H9 (cell line): ENCODE measurements around the gene FCER1G. TPM values are rescaled to one million over a fixed set of nuclear protein-coding genes. Genes with fewer than 3 reads are reported as not detected.

Experiments
- DNase-seq: peaks from one replicate; pipeline ENCODE4 v3.0.0-alpha.2; 2017
- H2AFZ ChIP-seq: one replicate; pipeline ENCODE4 v1.6.1; 2013; ENCODE audit warnings: mild to moderate bottlenecking, low read length, control low read depth, moderate library complexity
- H2AK5ac ChIP-seq: 2 replicates; pipeline ENCODE4 v1.6.1; 2013; ENCODE audit warnings: low read length, control low read depth, mixed read lengths; ENCODE audit not compliant: insufficient read length
- H2BK120ac ChIP-seq: one replicate; pipeline ENCODE4 v1.6.1; 2013; ENCODE audit warnings: low read depth, mild to moderate bottlenecking, low read length, control low read depth, inconsistent platforms; ENCODE audit not compliant: poor library complexity, severe bottlenecking
- H2BK12ac ChIP-seq: 2 replicates; pipeline ENCODE4 v1.6.1; 2013; ENCODE audit warnings: low read length, control low read depth, mixed read lengths, low read depth; ENCODE audit not compliant: insufficient read length
- H2BK15ac ChIP-seq: 2 replicates; pipeline ENCODE4 v1.6.1; 2013; ENCODE audit warnings: low read depth, low read length, control low read depth
- H2BK20ac ChIP-seq: one replicate; pipeline ENCODE4 v1.6.1; 2013; ENCODE audit warnings: low read depth, mild to moderate bottlenecking, low read length, control low read depth, inconsistent platforms; ENCODE audit not compliant: poor library complexity, severe bottlenecking
- H2BK5ac ChIP-seq: 2 replicates; pipeline ENCODE4 v1.6.1; 2013; ENCODE audit warnings: low read length, control low read depth, mixed read lengths; ENCODE audit not compliant: insufficient read length
- H3K14ac ChIP-seq: 2 replicates; pipeline ENCODE4 v1.6.1; 2013; ENCODE audit warnings: low read length, control low read depth; ENCODE audit not compliant: insufficient read depth
- H3K18ac ChIP-seq: 2 replicates; pipeline ENCODE4 v1.6.1; 2013; ENCODE audit warnings: low read depth, mild to moderate bottlenecking, mixed read lengths, low read length, control low read depth; ENCODE audit not compliant: insufficient read length
- H3K23ac ChIP-seq: 2 replicates; pipeline ENCODE4 v1.6.1; 2013; ENCODE audit warnings: low read length, control low read depth, mixed read lengths, low read depth; ENCODE audit not compliant: insufficient read length
- H3K23me2 ChIP-seq: 2 replicates; pipeline ENCODE4 v1.6.1; 2013; ENCODE audit warnings: low read depth, mild to moderate bottlenecking, mixed read lengths, low read length, control low read depth; ENCODE audit not compliant: insufficient read length, poor library complexity, severe bottlenecking
- H3K27ac ChIP-seq: 2 replicates; pipeline ENCODE4 v1.5.1; 2013; ENCODE audit warnings: low read length, control low read depth, mixed read lengths, low read depth; ENCODE audit not compliant: insufficient read length
- H3K27me3 ChIP-seq: 2 replicates; pipeline ENCODE4 v1.6.1; 2013; ENCODE audit warnings: low read length, control low read depth, inconsistent platforms; ENCODE audit not compliant: insufficient read depth
- H3K4ac ChIP-seq: 2 replicates; pipeline ENCODE4 v1.6.1; 2013; ENCODE audit warnings: low read depth, mild to moderate bottlenecking, control low read depth, inconsistent platforms, low read length, moderate library complexity
- H3K4me1 ChIP-seq: 2 replicates; pipeline ENCODE4 v1.6.1; 2013; ENCODE audit warnings: low read length, control low read depth, inconsistent platforms; ENCODE audit not compliant: insufficient read depth
- H3K4me2 ChIP-seq: 2 replicates; pipeline ENCODE4 v1.6.1; 2013; ENCODE audit warnings: low read length, control low read depth, mixed read lengths; ENCODE audit not compliant: insufficient read length, insufficient read depth
- H3K56ac ChIP-seq: 2 replicates; pipeline ENCODE4 v1.6.1; 2013; ENCODE audit warnings: low read depth, mild to moderate bottlenecking, mixed read lengths, low read length, control low read depth; ENCODE audit not compliant: insufficient read length
- H3K79me1 ChIP-seq: 2 replicates; pipeline ENCODE4 v1.6.1; 2013; ENCODE audit warnings: low read depth, mild to moderate bottlenecking, moderate library complexity, low read length, control low read depth, inconsistent platforms; ENCODE audit not compliant: insufficient read depth, poor library complexity, severe bottlenecking
- H3K79me2 ChIP-seq: 2 replicates; pipeline ENCODE4 v1.6.1; 2013; ENCODE audit warnings: low read length, control low read depth, inconsistent platforms; ENCODE audit not compliant: insufficient read depth
- H3K9ac ChIP-seq: 2 replicates; pipeline ENCODE4 v1.6.1; 2013; ENCODE audit warnings: low read length, control low read depth, mixed read lengths; ENCODE audit not compliant: insufficient read length; ENCODE audit errors: extremely low read depth
- H3K9me3 ChIP-seq: one replicate; pipeline ENCODE4 v1.6.1; 2013; ENCODE audit warnings: low read depth, low read length, inconsistent platforms; ENCODE audit not compliant: control insufficient read depth
- H3T11ph ChIP-seq: one replicate; pipeline ENCODE4 v1.6.1; 2013; ENCODE audit warnings: mild to moderate bottlenecking, low read length, control low read depth, inconsistent platforms
- H4K20me1 ChIP-seq: one replicate; pipeline ENCODE4 v1.6.1; 2013; ENCODE audit not compliant: control insufficient read depth, insufficient read length, insufficient read depth
- H4K5ac ChIP-seq: 2 replicates; pipeline ENCODE4 v1.6.1; 2013; ENCODE audit warnings: low read depth, mild to moderate bottlenecking, mixed read lengths, low read length, control low read depth; ENCODE audit not compliant: insufficient read length
- H4K8ac ChIP-seq: replicated peaks from 2 replicates; pipeline ENCODE4 v1.6.1; 2013; ENCODE audit warnings: low read length, control low read depth, mixed read lengths, low read depth; ENCODE audit not compliant: insufficient read length
- H4K91ac ChIP-seq: 2 replicates; pipeline ENCODE4 v1.6.1; 2013; ENCODE audit warnings: low read depth, mild to moderate bottlenecking, moderate library complexity, mixed read lengths, low read length, control low read depth; ENCODE audit not compliant: insufficient read length
- H3K27ac Mint-ChIP-seq, 3 experiments: 2 replicates in 2 of 3; 3 replicates in 1 of 3; pipeline ENCODE4 v1.8.0; 2020 to 2021; ENCODE audit warnings: mixed read lengths in 3 of 3, mild to moderate bottlenecking in 1 of 3, moderate library complexity in 1 of 3
- H3K27me3 Mint-ChIP-seq: 2 replicates; pipeline ENCODE4 v1.8.0; 2021; ENCODE audit warnings: low read depth, mild to moderate bottlenecking, moderate library complexity, mixed read lengths
- H3K36me3 Mint-ChIP-seq, 3 experiments: 2 replicates in 2 of 3; 3 replicates in 1 of 3; pipeline ENCODE4 v1.8.0; 2020 to 2021; ENCODE audit warnings: low read depth in 3 of 3, mixed read lengths in 3 of 3; ENCODE audit not compliant: insufficient read depth in 1 of 3
- H3K4me1 Mint-ChIP-seq, 2 experiments: 2 replicates each; pipeline ENCODE4 v1.8.0; 2020; ENCODE audit warnings: mixed read lengths in 2 of 2
- H3K4me3 Mint-ChIP-seq, 2 experiments: 2 replicates in 1 of 2; 3 replicates in 1 of 2; pipeline ENCODE4 v1.8.0; 2020 to 2021; ENCODE audit warnings: mild to moderate bottlenecking in 2 of 2, mixed read lengths in 2 of 2, moderate library complexity in 1 of 2
- H3K9me3 Mint-ChIP-seq, 2 experiments: 2 replicates in 1 of 2; 3 replicates in 1 of 2; pipeline ENCODE4 v1.8.0; 2020; ENCODE audit warnings: mild to moderate bottlenecking in 2 of 2, mixed read lengths in 2 of 2, moderate library complexity in 1 of 2
- CTCF ChIP-seq: fragments of 200-600 bp; sonication (generic); conservative IDR thresholded peaks from 3 replicates; pipeline ENCODE4 v1.8.0; 2021; ENCODE audit warnings: antibody characterized with exemption, mild to moderate bottlenecking
- WGBS: extraction: QIAGEN DNeasy Blood & Tissue Kit; methylation state at CpG from one replicate; pipeline ENCODE4 v1.1.7; 2013; ENCODE audit warnings: missing lambda C conversion rate, low lambda C conversion rate, mixed read lengths; ENCODE audit not compliant: insufficient read length; ENCODE audit errors: extremely low coverage; 5-methylcytosine and 5-hydroxymethylcytosine counted together
- total RNA-seq: library from RNA; stranded (reverse); gene quantifications from 2 replicates; pipeline ENCODE4 v1.2.1, GENCODE V29; 2021

The FCER1G gene
- total RNA-seq, 1 experiment from 2014 or later, result 0.90 TPM

- no peak overlapping the region for H3K4ac ChIP-seq
- no peak for TF ChIP-seq CTCF
- H4K20me1 ChIP-seq, result peaks cover 3% of the 10 kb centered on the region
- no peak overlapping the region for H4K8ac ChIP-seq
- H2AK5ac ChIP-seq, result no peak overlapping the region
- H4K5ac ChIP-seq, result no peak overlapping the region
- H3K79me1 ChIP-seq, result no peaks in the 10 kb centered on the region
- H3K27ac Mint-ChIP-seq, result no peak overlapping the region
- DNase-seq, result no peak
- no peaks in the 10 kb centered on the region for H3K79me2 ChIP-seq
- peaks cover 0 to 8% (median 8%) of the 10 kb centered on the region in 3 experiments; a peak in 4 of 7 replicates for H3K36me3 Mint-ChIP-seq
- no peak overlapping the region for H2BK15ac ChIP-seq
- H3K27me3 Mint-ChIP-seq, result peaks cover 2% of the 10 kb centered on the region; the same call in 1 of the 2 replicates
- no peaks in the 10 kb centered on the region for H3K9me3 Mint-ChIP-seq
- H3K4me1 ChIP-seq, result no peaks in the 10 kb centered on the region
- no peak overlapping the region for H3K56ac ChIP-seq
- no peak overlapping the region for H3K23ac ChIP-seq
- no peak overlapping the region for H3K18ac ChIP-seq
- no peak overlapping the region for H2AFZ ChIP-seq
- H2BK120ac ChIP-seq, result no peak overlapping the region
- no peaks in the 10 kb centered on the region for H3K23me2 ChIP-seq
- H3K9ac ChIP-seq, result no peak overlapping the region
- H3K9me3 ChIP-seq, result no peaks in the 10 kb centered on the region
- H2BK5ac ChIP-seq, result no peak overlapping the region
- H3K4me2 ChIP-seq, result no peak overlapping the region
- peaks cover 4 to 10% of the 10 kb centered on the region in 2 experiments; a peak in 3 of 4 replicates for H3K4me1 Mint-ChIP-seq
- H3K27me3 ChIP-seq, result no peaks in the 10 kb centered on the region
- H3K14ac ChIP-seq, result no peak overlapping the region
- no CpG with 5 or more reads among the region's 3 CpGs for WGBS
- no peak overlapping the region for H3K27ac ChIP-seq
- H3K4me3 Mint-ChIP-seq, result no peak overlapping the region
- H4K91ac ChIP-seq, result no peak overlapping the region
- H2BK20ac ChIP-seq, result no peak overlapping the region
- H2BK12ac ChIP-seq, result no peak overlapping the region
- no peak overlapping the region for H3T11ph ChIP-seq
Measured at GRCh38 chr1:161187311-161187710, 27.8 kb upstream of the FCER1G start.
